HL-60 (cell line): ENCODE results near the gene PDLIM5.

Experiments
- DNase-seq, 2 experiments: peaks; one replicate each; pipeline ENCODE4 v3.0.0-alpha.2; 2010 to 2020; ENCODE audit warnings: low read depth in 1 of 2, low spot score in 1 of 2
- H3K27ac ChIP-seq: fragments of 250-450 bp; sonication (Bioruptor Pico); replicated peaks from 2 replicates; pipeline ENCODE4 v1.5.1; 2020; ENCODE audit warnings: mild to moderate bottlenecking, moderate library complexity
- H3K27me3 ChIP-seq: fragments of 250-450 bp; sonication (Bioruptor Pico); 2 replicates; pipeline ENCODE4 v1.5.1; 2021; ENCODE audit warnings: mild to moderate bottlenecking, moderate library complexity; ENCODE audit not compliant: insufficient read depth, poor library complexity, severe bottlenecking
- H3K4me3 ChIP-seq: replicated peaks from 2 replicates; pipeline ENCODE4 v1.5.1; 2011; ENCODE audit warnings: mild to moderate bottlenecking, control low read depth, low read length; ENCODE audit not compliant: insufficient read depth
- CTCF ChIP-seq: IDR thresholded peaks from one replicate; pipeline ENCODE4 v1.5.1; 2011; ENCODE audit warnings: low read length, control low read depth, inconsistent platforms; ENCODE audit not compliant: insufficient read depth
- GABPA ChIP-seq: IDR thresholded peaks from 2 replicates; pipeline ENCODE4 v1.6.1; 2012; ENCODE audit warnings: low read depth
- POLR2AphosphoS5 ChIP-seq: IDR thresholded peaks from 2 replicates; pipeline ENCODE4 v1.6.1; 2012; ENCODE audit warnings: low read depth
- REST ChIP-seq: IDR thresholded peaks from 2 replicates; pipeline ENCODE4 v1.6.1; 2012; ENCODE audit warnings: low read depth; ENCODE audit not compliant: insufficient replicate concordance
- SPI1 ChIP-seq: IDR thresholded peaks from 2 replicates; pipeline ENCODE4 v1.6.1; 2012; ENCODE audit warnings: low read depth, mild to moderate bottlenecking, borderline replicate concordance

Gene PDLIM5

GRCh38 chr4:94506822-94507221, 55.1 kb downstream of the PDLIM5 start:
- Histone ChIP-seq H3K27ac (no peak overlapping the region), H3K4me3 (no peak overlapping the region), H3K27me3 (no peaks in the 10 kb centered on the region)
- TF ChIP-seq SPI1 (no peak), POLR2AphosphoS5 (no peak), GABPA (no peak), REST (no peak), CTCF (no peak)
- DNase-seq = no peak

GRCh38 chr4:94507281-94507680, 55.5 kb downstream of the PDLIM5 start:
- no peaks in the 10 kb centered on the region for H3K27me3 ChIP-seq
- no peak overlapping the region for H3K4me3 ChIP-seq
- H3K27ac ChIP-seq = no peak overlapping the region
- TF ChIP-seq GABPA = no peak
- TF ChIP-seq SPI1 = no peak
- TF ChIP-seq REST = no peak
- TF ChIP-seq CTCF = no peak
- TF ChIP-seq POLR2AphosphoS5 = no peak
- no peak for DNase-seq

- H3K27ac ChIP-seq = no peak overlapping the region
Measured at GRCh38 chr4:94507708-94508107, 56.0 kb downstream of the PDLIM5 start.

More at GRCh38 chr4:94507708-94508107, 56.0 kb downstream of the PDLIM5 start:
- DNase-seq = no peak
- TF ChIP-seq GABPA (no peak), CTCF (no peak), REST (no peak), SPI1 (no peak), POLR2AphosphoS5 (no peak)
- Histone ChIP-seq H3K4me3 (no peak overlapping the region), H3K27me3 (no peaks in the 10 kb centered on the region)
